Esophagus squamous epithelium (tissue), 5 donors: Measurements from ENCODE around the gene CHD2. TPM values are rescaled to one million over a fixed set of nuclear protein-coding genes. Genes with fewer than 3 reads are reported as not detected.
"Not testable (repeated sequence)": the region's sequence is repeated elsewhere in the genome, so short reads cannot be mapped to it uniquely, and the experiment has no call there.

ENCODE experiments used
- DNase-seq: peaks from one replicate; lab custom pipeline; 2025; lab: John Stamatoyannopoulos, UW
- H3K27ac ChIP-seq, 4 donors: fragments of 200-600 bp; sonication (generic); one replicate each; pipeline ENCODE4 v1.5.1; 2016 to 2019; ENCODE audit warnings: mild to moderate bottlenecking in 1 of 4
- H3K27me3 ChIP-seq, 4 donors: fragments of 200-600 bp; sonication (generic); 1 replicate in 3 of 4; 2 replicates in 1 of 4; pipeline versions ENCODE4 v1.5.1 to v1.6.0; 2017 to 2021; ENCODE audit warnings: antibody characterized with exemption in 1 of 4
- H3K36me3 ChIP-seq, 3 donors: fragments of 200-600 bp; sonication (generic); one replicate each; pipeline ENCODE4 v1.5.1; 2016 to 2019
- H3K4me1 ChIP-seq, 3 donors: fragments of 200-600 bp; sonication (generic); one replicate each; pipeline ENCODE4 v1.5.1; 2017 to 2019
- H3K4me3 ChIP-seq, 4 donors: fragments of 200-600 bp; sonication (generic); 1 replicate in 3 of 4; 2 replicates in 1 of 4; pipeline ENCODE4 v1.5.1; 2016 to 2019; ENCODE audit warnings: mild to moderate bottlenecking in 2 of 4, moderate library complexity in 1 of 4
- H3K9me3 ChIP-seq, 3 donors: fragments of 200-600 bp; sonication (generic); one replicate each; pipeline ENCODE4 v1.5.1; 2016 to 2019
- POLR2A ChIP-seq, 4 donors: fragments of 450-650 bp; IDR thresholded peaks; one replicate each; pipeline ENCODE4 v1.6.1; 2017; ENCODE audit warnings: antibody characterized with exemption in 4 of 4, mild to moderate bottlenecking in 4 of 4, moderate library complexity in 3 of 4
- WGBS, 2 donors: methylation state at CpG; one replicate each; pipeline ENCODE4 v1.1.5; 2018; 5-methylcytosine and 5-hydroxymethylcytosine counted together
- intact Hi-C: fragments of 100-400 bp; cut with DNase I; formaldehyde crosslinking; loops from one replicate; pipeline ENCODE4 v1.15.0; 2022
- total RNA-seq, 4 donors: library from RNA; depleted of rRNA; stranded (reverse); fragments of >200 nt; gene quantifications; one replicate each; pipeline ENCODE4 v1.1.0, GENCODE V29; 2016
- TF ChIP-seq, protein P1 (sequence below), 6 experiments: fragments of 450-650 bp in 4 of 6; fragments of 200-600 bp in 2 of 6; sonication (generic) in 2 of 6; IDR thresholded peaks; one replicate each; pipeline ENCODE4 v1.5.1; 2016 to 2019; ENCODE audit warnings: antibody characterized with exemption in 6 of 6, mild to moderate bottlenecking in 4 of 6, moderate library complexity in 4 of 6
- donor health status: DM: yes; HTN: yes; CAD: no.

Gene CHD2
- total RNA-seq, 4 donors from 2014 or later, result 36.1 to 132 (median 74.8) TPM

DNA sequence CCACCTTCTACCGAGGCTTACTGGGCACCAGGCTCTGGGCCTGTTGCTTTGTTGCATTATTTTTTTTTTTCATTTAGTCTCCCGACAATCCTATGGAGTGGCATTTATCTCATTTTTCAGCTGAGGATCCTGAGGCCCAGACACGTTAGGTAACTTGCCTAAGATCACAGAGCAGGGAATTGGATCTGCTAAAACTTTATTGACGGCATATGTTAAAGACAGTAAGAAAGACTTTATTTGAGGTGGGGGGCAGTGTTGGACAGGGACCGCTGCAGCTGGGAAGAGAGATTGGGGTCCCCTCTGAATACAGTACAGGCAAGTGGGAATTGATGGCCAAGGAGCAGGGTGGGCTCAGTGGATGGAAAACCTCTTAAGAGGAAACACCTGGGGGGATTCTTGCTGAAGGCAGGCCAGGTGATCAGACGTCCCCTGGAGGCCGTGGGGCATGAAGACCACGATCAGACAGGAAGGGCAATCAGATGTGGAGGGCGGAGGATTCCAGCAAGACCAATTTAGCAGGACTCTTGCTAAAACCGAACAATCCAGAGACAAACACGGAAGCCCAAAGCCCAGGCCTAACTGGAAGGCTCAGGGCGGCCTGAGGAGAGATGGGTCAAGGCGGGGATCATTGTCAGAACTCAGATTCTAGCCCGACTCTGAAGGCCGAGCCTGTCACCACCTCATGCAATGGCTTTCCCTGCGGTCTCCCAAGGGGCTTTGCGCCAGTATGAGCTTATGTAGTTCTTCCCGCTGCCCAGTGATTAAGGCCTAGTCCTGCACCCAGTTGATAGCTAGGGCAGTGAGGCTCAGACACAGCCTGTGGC, 135.2 kb downstream of the CHD2 start:
- no peak for DNase-seq
- Histone ChIP-seq H3K4me3 (no peak overlapping the region), H3K36me3 (no peaks in the 10 kb centered on the region), H3K4me1 (peaks cover 24 to 42% (median 27%) of the 10 kb centered on the region in 3 donors), H3K27ac (no peak overlapping the region), H3K27me3 (no peaks in the 10 kb centered on the region), H3K9me3 (no peaks in the 10 kb centered on the region)
- 81 to 83% methylated on average over 16 to 18 of the region's 18 CpGs for WGBS, 2 donors
- intact Hi-C loops, result no loop called here
- TF ChIP-seq POLR2A (IDR thresholded peaks at IDR 0.05), result no peak
- TF ChIP-seq, protein P1, sequence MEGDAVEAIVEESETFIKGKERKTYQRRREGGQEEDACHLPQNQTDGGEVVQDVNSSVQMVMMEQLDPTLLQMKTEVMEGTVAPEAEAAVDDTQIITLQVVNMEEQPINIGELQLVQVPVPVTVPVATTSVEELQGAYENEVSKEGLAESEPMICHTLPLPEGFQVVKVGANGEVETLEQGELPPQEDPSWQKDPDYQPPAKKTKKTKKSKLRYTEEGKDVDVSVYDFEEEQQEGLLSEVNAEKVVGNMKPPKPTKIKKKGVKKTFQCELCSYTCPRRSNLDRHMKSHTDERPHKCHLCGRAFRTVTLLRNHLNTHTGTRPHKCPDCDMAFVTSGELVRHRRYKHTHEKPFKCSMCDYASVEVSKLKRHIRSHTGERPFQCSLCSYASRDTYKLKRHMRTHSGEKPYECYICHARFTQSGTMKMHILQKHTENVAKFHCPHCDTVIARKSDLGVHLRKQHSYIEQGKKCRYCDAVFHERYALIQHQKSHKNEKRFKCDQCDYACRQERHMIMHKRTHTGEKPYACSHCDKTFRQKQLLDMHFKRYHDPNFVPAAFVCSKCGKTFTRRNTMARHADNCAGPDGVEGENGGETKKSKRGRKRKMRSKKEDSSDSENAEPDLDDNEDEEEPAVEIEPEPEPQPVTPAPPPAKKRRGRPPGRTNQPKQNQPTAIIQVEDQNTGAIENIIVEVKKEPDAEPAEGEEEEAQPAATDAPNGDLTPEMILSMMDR (IDR thresholded peaks at IDR 0.05), result no peak

DNA sequence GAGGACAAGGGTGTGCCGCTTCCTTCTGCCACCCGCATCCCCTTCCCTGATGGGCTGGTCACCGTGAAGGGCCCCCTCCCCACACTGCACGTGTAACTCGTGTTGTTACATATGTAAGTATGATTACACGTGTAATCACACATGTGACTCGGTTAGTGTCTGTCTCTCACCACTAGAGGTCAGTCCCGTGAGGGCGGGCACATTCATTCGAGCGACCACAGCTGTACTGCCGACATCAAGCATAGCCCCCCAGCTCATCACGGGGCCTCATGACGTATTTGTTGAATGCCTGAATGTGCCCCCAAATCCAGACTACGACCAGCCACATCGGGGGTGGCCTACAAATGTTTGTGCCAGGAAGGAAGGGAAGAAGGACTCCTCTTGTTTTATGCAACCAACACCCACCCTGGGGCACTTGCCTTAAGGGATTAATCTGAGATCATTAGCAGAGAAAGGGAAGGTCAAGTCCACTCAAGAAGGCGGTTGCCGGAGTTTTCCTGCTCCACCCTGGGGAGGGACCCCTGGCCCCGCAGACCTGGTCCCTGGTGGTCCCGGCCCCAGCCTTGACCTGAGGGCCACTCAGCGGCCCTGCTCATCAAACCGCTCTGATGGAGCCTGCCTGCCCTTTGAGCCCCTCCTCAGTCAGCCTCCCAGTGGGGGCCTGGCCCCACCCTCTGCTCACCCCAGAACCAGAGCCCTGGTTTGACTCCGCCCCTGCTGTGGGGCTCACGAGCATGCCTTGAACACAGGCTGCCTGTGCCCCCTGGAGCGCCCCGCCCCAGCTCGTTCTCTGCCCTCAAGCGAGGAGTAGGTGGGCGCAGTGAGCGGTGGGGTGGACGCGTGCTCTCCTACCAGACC, 136.1 kb downstream of the CHD2 start:
- Histone ChIP-seq H3K4me3 (no peak overlapping the region), H3K27ac (no peak overlapping the region), H3K36me3 (no peaks in the 10 kb centered on the region), H3K27me3 (no peaks in the 10 kb centered on the region), H3K4me1 (peaks cover 21 to 42% (median 26%) of the 10 kb centered on the region in 3 donors), H3K9me3 (no peaks in the 10 kb centered on the region)
- intact Hi-C loops, result no loop called here
- no peak for DNase-seq
- WGBS, 2 donors, result 66 to 71% methylated on average over 9 to 31 of the region's 32 CpGs
- TF ChIP-seq, protein P1 (IDR thresholded peaks at IDR 0.05), result peak; percentile 29 to 76 (median 52)
- no peak for TF ChIP-seq POLR2A (IDR thresholded peaks at IDR 0.05)

DNA sequence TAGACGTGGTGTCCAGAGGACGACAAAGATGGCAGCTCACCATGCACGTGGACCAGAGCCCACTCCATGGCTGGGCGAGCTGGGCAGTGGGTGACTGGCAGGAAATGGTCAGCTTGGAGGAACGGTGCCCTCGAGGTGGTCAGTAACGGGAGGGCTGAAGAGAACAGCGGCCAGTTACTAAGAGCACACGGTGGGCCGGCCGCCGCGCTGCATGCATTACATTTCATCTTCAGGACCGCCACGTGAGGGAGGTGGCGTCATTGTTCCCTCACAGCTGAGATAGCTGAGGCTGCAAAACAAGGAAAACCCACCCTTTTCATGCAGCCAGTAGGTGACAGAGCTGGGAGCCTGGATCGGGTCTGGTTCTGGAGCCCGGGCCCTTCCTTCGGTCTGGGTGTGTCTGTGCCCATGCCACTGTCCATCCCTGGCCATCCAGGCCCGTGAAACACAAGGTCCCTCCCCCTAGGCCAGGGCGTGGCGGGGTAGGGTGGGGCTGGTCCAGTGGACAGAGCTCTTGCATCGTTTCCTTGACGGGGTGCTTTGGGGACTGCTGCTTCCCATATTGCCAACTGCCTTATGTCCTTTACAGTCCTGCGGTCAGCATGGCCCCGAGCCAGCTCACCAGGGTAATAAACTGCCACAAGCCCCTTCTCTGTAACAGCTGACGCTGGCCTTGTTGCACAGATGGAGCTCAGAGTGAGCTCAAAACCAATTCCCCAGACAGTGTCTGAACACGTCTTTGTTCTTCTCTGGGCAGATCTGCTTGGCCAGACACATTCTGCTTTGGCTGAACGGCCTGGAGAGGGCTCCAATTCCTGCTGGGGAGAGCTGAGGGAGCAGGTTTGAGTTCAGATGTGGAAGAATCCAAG, 137.1 kb downstream of the CHD2 start:
- no peaks in the 10 kb centered on the region for H3K9me3 ChIP-seq
- H3K27me3 ChIP-seq, result no peaks in the 10 kb centered on the region
- 73 to 77% methylated on average over 16 of the region's 29 CpGs for WGBS, 2 donors
- H3K27ac ChIP-seq, result peak overlapping the region; percentile 10 to 67 (median 46)
- intact Hi-C loops, result no loop called here
- H3K36me3 ChIP-seq, result peaks cover 0 to 3% (median 0%) of the 10 kb centered on the region in 3 donors
- peaks cover 21 to 50% (median 29%) of the 10 kb centered on the region in 3 donors for H3K4me1 ChIP-seq
- DNase-seq, result no peak
- H3K4me3 ChIP-seq, result no peak overlapping the region
- TF ChIP-seq, protein P1 (IDR thresholded peaks at IDR 0.05), result peak in 1 of 6 experiments; percentile 12
- no peak for TF ChIP-seq POLR2A (IDR thresholded peaks at IDR 0.05)

DNA sequence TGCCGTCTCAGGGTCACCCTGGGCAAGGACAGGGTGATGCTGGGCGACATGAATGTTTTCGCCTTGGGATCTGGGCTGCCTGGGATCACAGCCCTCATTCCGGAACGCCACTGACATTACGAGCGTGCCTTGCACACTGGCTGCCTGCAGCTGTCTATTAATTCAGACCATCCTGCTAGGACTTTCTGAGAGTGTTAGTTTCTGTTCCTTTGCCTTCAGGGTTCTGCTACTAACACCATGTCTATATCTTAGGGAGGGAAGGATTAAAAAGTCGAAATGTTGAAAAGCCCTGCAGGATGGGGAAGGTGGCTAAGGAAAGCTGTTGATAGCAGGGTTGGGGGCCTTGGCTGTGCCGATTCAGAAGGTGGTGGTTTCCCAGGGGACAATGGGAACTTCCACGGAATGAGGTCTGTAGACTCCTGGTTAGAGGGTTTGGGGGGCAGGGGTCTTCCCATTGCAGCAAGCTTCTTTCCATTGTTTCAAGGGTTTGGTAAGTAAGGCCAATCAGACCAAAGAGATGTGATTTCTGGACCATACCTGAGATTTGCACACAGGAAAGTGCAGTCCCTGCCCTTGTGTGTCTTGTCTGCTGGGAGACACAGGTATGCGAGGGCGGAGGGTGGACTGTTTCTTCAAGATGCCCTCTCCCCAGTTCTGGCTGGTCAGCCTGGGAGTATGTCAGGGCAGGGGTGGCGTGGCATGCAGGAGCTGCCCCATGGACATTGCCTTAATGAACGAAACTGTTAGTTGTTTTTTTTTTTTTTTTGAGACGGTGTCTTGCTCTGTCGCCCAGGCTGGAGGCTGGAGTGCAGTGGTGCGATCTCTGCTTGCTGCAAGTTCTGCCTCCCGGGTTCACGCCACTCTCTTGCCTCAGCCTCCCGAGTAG, 137.9 kb downstream of the CHD2 start:
- no peak for DNase-seq
- H3K9me3 ChIP-seq, result no peaks in the 10 kb centered on the region
- WGBS, 2 donors, result 47 to 71% methylated on average over 4 to 13 of the region's 20 CpGs
- no peaks in the 10 kb centered on the region for H3K27me3 ChIP-seq
- peak overlapping the region; percentile 10 to 67 (median 46) for H3K27ac ChIP-seq
- H3K36me3 ChIP-seq, result peaks cover 0 to 12% (median 4%) of the 10 kb centered on the region in 3 donors
- no peak for TF ChIP-seq POLR2A (IDR thresholded peaks at IDR 0.05)
- TF ChIP-seq, protein P1 (IDR thresholded peaks at IDR 0.05), result no peak
- intact Hi-C loops, result no loop called here
- H3K4me1 ChIP-seq, result peaks cover 21 to 58% (median 29%) of the 10 kb centered on the region in 3 donors
- H3K4me3 ChIP-seq, result no peak overlapping the region

DNA sequence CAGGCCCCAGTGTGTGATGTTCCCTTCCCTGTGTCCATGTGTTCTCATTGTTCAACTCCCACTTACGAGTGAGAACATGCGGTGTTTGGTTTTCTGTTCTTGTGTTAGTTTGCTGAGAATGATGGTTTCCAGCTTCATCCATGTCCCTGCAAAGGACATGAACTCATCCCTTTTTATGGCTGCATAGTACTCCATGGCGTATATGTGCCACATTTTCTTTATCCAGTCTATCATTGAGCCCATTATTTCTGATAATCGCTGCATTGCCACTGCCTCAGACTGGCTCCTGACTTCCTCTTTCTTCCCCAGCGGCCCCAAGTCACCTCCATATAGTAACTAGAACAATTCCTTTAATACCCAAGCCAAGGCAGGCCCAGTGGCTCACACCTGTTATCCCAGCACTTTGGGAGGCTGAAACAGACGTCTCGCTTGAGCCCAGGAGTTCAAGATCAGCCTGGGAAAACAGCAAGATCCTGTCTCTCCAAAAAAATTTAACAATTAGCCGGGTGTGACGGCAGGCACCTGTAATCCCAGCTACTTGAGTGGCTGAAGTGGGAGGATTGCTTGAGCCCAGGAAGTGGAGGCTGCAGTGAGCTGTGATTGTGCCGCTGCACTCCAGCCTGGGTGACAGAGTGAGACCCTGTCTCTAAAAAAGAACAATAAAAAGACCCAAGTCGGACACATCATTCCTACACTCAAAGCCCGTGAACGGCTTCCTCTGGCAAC, 139.6 kb downstream of the CHD2 start:
- H3K9me3 ChIP-seq, intact Hi-C loops, H3K27me3 ChIP-seq, H3K4me3 ChIP-seq, DNase-seq, H3K27ac ChIP-seq: not testable (repeated sequence)
- 86 to 94% methylated on average over 10 to 13 of the region's 13 CpGs for WGBS, 2 donors
- H3K36me3 ChIP-seq, result peaks cover 8 to 28% (median 14%) of the 10 kb centered on the region in 3 donors
- H3K4me1 ChIP-seq, result peaks cover 21 to 75% (median 29%) of the 10 kb centered on the region in 3 donors
